Type B pancreatic cell (in vitro differentiated cells): ENCODE results near the gene RPL15. TPM values are rescaled to one million over a fixed set of nuclear protein-coding genes. Genes with fewer than 3 reads are reported as not detected.

Source experiments
- DNase-seq: peaks from one replicate; pipeline ENCODE4 v3.0.0; 2021; ENCODE audit warnings: mixed read lengths; ENCODE audit not compliant: unreplicated experiment; ENCODE audit errors: extremely low spot score
- H3K27ac Mint-ChIP-seq: 2 replicates; pipeline ENCODE4 v1.8.0; 2021; ENCODE audit warnings: mild to moderate bottlenecking, mixed read lengths
- H3K27me3 Mint-ChIP-seq: 2 replicates; pipeline ENCODE4 v1.8.0; 2021; ENCODE audit warnings: mixed read lengths
- H3K36me3 Mint-ChIP-seq: 2 replicates; pipeline ENCODE4 v1.8.0; 2021; ENCODE audit warnings: mixed read lengths
- H3K4me1 Mint-ChIP-seq: one replicate; pipeline ENCODE4 v1.8.0; 2021; ENCODE audit warnings: mixed read lengths; ENCODE audit not compliant: unreplicated experiment
- H3K4me3 Mint-ChIP-seq: 2 replicates; pipeline ENCODE4 v1.8.0; 2021; ENCODE audit warnings: mild to moderate bottlenecking, mixed read lengths
- H3K9me3 Mint-ChIP-seq: 2 replicates; pipeline ENCODE4 v1.8.0; 2021; ENCODE audit warnings: mixed read lengths
- CTCF ChIP-seq: fragments of 200-600 bp; sonication (generic); conservative IDR thresholded peaks from 2 replicates; pipeline ENCODE4 v1.5.0; 2021; ENCODE audit warnings: antibody characterized with exemption, mild to moderate bottlenecking
- total RNA-seq: library from RNA; stranded (reverse); gene quantifications from 2 replicates; pipeline ENCODE4 v1.2.1, GENCODE V29; 2021; ENCODE audit warnings: low replicate concordance

Gene RPL15
- total RNA-seq, 1 donor from 2014 or later: 2,257 TPM

- no peak for DNase-seq
- H3K27ac Mint-ChIP-seq: no peak overlapping the region
- H3K4me3 Mint-ChIP-seq: no peak overlapping the region
- TF ChIP-seq CTCF: no peak
- no peaks in the 10 kb centered on the region for H3K9me3 Mint-ChIP-seq
- H3K4me1 Mint-ChIP-seq: peaks cover 14% of the 10 kb centered on the region
- H3K36me3 Mint-ChIP-seq: peaks cover 23% of the 10 kb centered on the region
- H3K27me3 Mint-ChIP-seq: no peaks in the 10 kb centered on the region
Measured at GRCh38 chr3:23923786-23924185, 6.9 kb downstream of the RPL15 start.

GRCh38 chr3:23926246-23926645 is 9.3 kb downstream of the RPL15 start:
- Mint-ChIP-seq H3K4me1 (peaks cover 7% of the 10 kb centered on the region), H3K27me3 (no peaks in the 10 kb centered on the region), H3K9me3 (no peaks in the 10 kb centered on the region), H3K4me3 (no peak overlapping the region), H3K27ac (no peak overlapping the region), H3K36me3 (peaks cover 2% of the 10 kb centered on the region)
- TF ChIP-seq CTCF: no peak
- no peak for DNase-seq

GRCh38 chr3:23926736-23927135 is 9.8 kb downstream of the RPL15 start:
- no peak for TF ChIP-seq CTCF
- H3K4me1 Mint-ChIP-seq: peaks cover 11% of the 10 kb centered on the region
- no peak for DNase-seq
- no peak overlapping the region for H3K27ac Mint-ChIP-seq
- H3K4me3 Mint-ChIP-seq: no peak overlapping the region
- no peaks in the 10 kb centered on the region for H3K9me3 Mint-ChIP-seq
- no peaks in the 10 kb centered on the region for H3K36me3 Mint-ChIP-seq
- no peaks in the 10 kb centered on the region for H3K27me3 Mint-ChIP-seq

- no peaks in the 10 kb centered on the region for H3K27me3 Mint-ChIP-seq
- no peaks in the 10 kb centered on the region for H3K36me3 Mint-ChIP-seq
- no peak for TF ChIP-seq CTCF
- H3K27ac Mint-ChIP-seq: no peak overlapping the region
- peaks cover 10% of the 10 kb centered on the region for H3K4me1 Mint-ChIP-seq
- H3K9me3 Mint-ChIP-seq: no peaks in the 10 kb centered on the region
- no peak for DNase-seq
- H3K4me3 Mint-ChIP-seq: no peak overlapping the region
Measured at GRCh38 chr3:23928524-23928923, 11.6 kb downstream of the RPL15 start.

- no peaks in the 10 kb centered on the region for H3K27me3 Mint-ChIP-seq
- no peaks in the 10 kb centered on the region for H3K9me3 Mint-ChIP-seq
- no peak overlapping the region for H3K4me3 Mint-ChIP-seq
- no peaks in the 10 kb centered on the region for H3K36me3 Mint-ChIP-seq
- peaks cover 9% of the 10 kb centered on the region for H3K4me1 Mint-ChIP-seq
- TF ChIP-seq CTCF: no peak
- DNase-seq: no peak
- H3K27ac Mint-ChIP-seq: no peak overlapping the region
Measured at GRCh38 chr3:23931597-23931996, 14.7 kb downstream of the RPL15 start.

- no peaks in the 10 kb centered on the region for H3K36me3 Mint-ChIP-seq
- no peaks in the 10 kb centered on the region for H3K9me3 Mint-ChIP-seq
- H3K27me3 Mint-ChIP-seq: peaks cover 3% of the 10 kb centered on the region
- DNase-seq: no peak
- H3K27ac Mint-ChIP-seq: no peak overlapping the region
- no peak overlapping the region for H3K4me3 Mint-ChIP-seq
- peaks cover 13% of the 10 kb centered on the region for H3K4me1 Mint-ChIP-seq
- no peak for TF ChIP-seq CTCF
Measured at GRCh38 chr3:23932571-23932970, 15.6 kb downstream of the RPL15 start.
